ENCODE measurements around the gene FAM53B. TPM values are rescaled to one million over a fixed set of nuclear protein-coding genes. Genes with fewer than 3 reads are reported as not detected.

The FAM53B gene
- total and polyA plus RNA-seq, 8 donors, result 5.7 to 46.9 (median 11.4) TPM

DNA sequence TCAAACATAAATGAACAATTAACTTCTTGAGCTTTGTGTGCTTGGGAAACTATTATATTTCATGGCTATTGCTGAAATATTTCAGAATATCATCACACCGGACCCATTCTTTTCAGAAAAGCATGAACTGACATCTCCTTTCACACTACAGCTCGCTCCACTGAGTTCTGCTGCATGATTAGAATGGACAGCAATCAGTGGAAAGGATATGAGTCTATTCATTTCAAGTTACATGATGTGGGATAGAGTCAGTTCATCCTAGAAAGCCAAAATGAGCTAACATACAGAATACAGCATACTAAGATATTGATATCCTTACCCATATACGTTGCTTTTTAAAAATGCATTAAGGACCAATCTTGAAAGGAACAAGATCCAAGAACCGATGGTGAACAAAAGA lies 1.1 kb upstream of the FAM53B start:
- no peak overlapping the region for H3K4me3 ChIP-seq
- peaks cover 0 to 7% (median 6%) of the 10 kb centered on the region in 4 donors for H3K36me3 ChIP-seq
- no peaks in the 10 kb centered on the region for H3K9me3 ChIP-seq
- intact Hi-C loops (cut with DNase I; ENCODE audit: low total_unique reads), result no loop called here
- 35 to 50% (median 40%) methylated on average over 4 of the region's 4 CpGs for WGBS, 5 donors
- no peaks in the 10 kb centered on the region for H3K27me3 ChIP-seq
- TF ChIP-seq EP300 (IDR thresholded peaks at IDR 0.05), result no peak
- TF ChIP-seq POLR2A (IDR thresholded peaks at IDR 0.05), result no peak
- TF ChIP-seq POLR2AphosphoS5 (IDR thresholded peaks at IDR 0.05), result no peak
- TF ChIP-seq, protein P1, sequence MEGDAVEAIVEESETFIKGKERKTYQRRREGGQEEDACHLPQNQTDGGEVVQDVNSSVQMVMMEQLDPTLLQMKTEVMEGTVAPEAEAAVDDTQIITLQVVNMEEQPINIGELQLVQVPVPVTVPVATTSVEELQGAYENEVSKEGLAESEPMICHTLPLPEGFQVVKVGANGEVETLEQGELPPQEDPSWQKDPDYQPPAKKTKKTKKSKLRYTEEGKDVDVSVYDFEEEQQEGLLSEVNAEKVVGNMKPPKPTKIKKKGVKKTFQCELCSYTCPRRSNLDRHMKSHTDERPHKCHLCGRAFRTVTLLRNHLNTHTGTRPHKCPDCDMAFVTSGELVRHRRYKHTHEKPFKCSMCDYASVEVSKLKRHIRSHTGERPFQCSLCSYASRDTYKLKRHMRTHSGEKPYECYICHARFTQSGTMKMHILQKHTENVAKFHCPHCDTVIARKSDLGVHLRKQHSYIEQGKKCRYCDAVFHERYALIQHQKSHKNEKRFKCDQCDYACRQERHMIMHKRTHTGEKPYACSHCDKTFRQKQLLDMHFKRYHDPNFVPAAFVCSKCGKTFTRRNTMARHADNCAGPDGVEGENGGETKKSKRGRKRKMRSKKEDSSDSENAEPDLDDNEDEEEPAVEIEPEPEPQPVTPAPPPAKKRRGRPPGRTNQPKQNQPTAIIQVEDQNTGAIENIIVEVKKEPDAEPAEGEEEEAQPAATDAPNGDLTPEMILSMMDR (IDR thresholded peaks at IDR 0.05), result no peak
- no peak for DNase-seq
- peak overlapping the region; percentile 36 to 94 (median 89) for H3K27ac ChIP-seq
- peaks cover 36 to 61% (median 49%) of the 10 kb centered on the region in 4 donors for H3K4me1 ChIP-seq

DNA sequence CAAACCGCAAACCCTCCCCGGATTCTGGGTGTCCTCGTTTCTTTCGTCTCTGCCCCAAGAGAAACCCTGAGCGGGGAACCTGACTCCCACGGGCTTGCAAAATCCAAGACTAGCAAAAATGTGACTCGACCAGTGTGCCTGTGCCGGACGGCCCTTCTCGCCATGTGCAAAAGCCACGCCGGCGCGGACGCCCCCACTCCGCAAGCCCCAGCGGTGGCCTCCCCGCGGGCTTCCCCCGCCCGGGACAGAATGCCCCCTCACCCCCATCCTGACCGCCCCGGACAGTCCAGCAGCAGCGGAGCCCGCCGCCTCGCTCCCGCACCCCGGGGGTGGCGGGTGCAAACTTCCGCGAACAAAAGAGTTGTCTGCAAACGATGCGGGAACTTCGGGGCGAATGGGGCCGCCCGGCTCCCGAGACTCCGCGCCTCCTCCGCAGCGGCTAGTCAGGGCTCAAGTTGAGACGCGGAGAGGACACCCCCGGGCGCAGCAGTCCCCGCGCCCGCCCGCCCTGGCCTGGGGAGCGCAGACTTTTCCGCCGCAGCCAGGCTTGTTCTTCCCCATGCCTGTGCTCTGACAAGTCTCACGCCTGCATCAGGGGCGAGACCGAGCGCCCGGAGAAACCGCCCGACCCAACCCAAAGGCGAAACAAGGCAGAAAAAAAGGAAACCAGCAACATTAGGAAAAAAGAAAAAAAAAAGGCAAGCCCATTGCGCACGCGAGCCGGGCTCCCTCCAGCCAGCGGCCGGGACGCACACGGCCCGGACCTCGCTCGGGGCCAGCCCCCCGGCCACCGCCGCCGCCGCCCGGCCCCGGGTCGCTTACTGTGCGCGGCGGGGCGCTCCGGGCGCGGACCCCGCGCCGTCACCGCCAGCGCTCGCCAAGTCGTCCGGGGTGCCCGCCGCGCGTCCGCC lies 732 bp downstream of the FAM53B start:
- peaks cover 54 to 78% (median 68%) of the 10 kb centered on the region in 4 donors for H3K4me1 ChIP-seq
- intact Hi-C loops (cut with DNase I; ENCODE audit: low total_unique reads), result loop anchor here (5.0 kb wide), 1 partner anchor 206 kb away; no protein-coding TSS in a partner anchor

DNA sequence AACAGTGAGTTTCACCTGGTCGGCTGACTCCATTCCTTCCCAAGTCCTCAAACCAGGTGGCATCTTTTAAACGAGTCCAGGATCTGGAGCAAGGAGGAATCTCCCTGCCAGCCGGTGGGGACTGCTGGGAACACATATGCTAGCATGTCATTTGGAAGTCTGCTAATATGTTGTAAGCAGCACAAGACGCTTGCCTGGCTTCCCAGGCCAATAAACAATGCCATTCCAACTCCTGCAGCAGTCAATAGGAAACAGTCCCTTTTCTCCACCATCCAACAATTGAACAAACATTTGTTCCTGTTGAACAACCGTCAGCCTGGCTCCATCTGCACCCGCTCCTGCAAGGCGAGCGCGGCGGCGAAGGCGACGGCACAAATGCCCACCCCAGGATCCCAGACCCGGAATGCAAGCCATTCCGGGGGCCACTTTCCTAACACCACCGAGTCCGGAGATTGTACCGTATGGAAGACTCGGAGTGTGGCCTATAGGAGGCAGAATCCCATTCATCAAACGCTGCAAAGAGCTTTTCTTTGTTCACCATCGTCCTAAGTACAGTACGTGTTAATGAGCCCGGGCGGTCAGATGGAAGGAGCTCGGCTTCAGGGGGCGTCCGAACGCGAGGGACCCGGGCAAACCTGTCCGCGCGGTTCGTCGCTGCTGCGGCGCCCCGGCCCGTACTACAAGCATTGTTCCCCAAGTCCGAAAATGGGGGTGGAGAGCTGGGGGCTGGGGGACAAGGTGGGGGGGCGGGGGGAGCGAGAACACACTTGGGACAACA lies 1.6 kb downstream of the FAM53B start:
- H3K4me1 ChIP-seq, result peaks cover 63 to 79% (median 76%) of the 10 kb centered on the region in 4 donors
- H3K27me3 ChIP-seq, result no peaks in the 10 kb centered on the region
- WGBS, 5 donors, result 3 to 14% (median 5%) methylated on average over 28 to 42 of the region's 42 CpGs
- H3K4me3 ChIP-seq, result peak overlapping the region; percentile 58 to 88 (median 74)
- intact Hi-C loops (cut with DNase I; ENCODE audit: low total_unique reads), result loop anchor here (5.0 kb wide), 1 partner anchor 205 kb away; no protein-coding TSS in a partner anchor
- peak overlapping the region; percentile 72 to 97 (median 89) for H3K27ac ChIP-seq
- TF ChIP-seq, protein P1 (IDR thresholded peaks at IDR 0.05), result no peak
- TF ChIP-seq POLR2AphosphoS5 (IDR thresholded peaks at IDR 0.05) (no peak), EP300 (IDR thresholded peaks at IDR 0.05) (no peak), POLR2A (IDR thresholded peaks at IDR 0.05) (no peak)
- no peaks in the 10 kb centered on the region for H3K36me3 ChIP-seq
- DNase-seq, result peak in 1 of 2 donors; percentile 73
- no peaks in the 10 kb centered on the region for H3K9me3 ChIP-seq

More for the DNA sequence above, 732 bp downstream of the FAM53B start:
- Histone ChIP-seq H3K27ac (peak overlapping the region; percentile 72 to 97 (median 89)), H3K4me3 (peak overlapping the region; percentile 58 to 88 (median 74)), H3K27me3 (no peaks in the 10 kb centered on the region), H3K36me3 (peaks cover 0 to 7% (median 6%) of the 10 kb centered on the region in 4 donors), H3K9me3 (no peaks in the 10 kb centered on the region)
- WGBS, 5 donors, result 0 to 1% (median 0%) methylated on average over 22 to 101 of the region's 101 CpGs
- TF ChIP-seq EP300 (IDR thresholded peaks at IDR 0.05) (no peak), POLR2A (IDR thresholded peaks at IDR 0.05) (no peak), POLR2AphosphoS5 (IDR thresholded peaks at IDR 0.05) (no peak)
- TF ChIP-seq, protein P1 (IDR thresholded peaks at IDR 0.05), result no peak
- peak; percentile 46 to 72 for DNase-seq

DNA sequence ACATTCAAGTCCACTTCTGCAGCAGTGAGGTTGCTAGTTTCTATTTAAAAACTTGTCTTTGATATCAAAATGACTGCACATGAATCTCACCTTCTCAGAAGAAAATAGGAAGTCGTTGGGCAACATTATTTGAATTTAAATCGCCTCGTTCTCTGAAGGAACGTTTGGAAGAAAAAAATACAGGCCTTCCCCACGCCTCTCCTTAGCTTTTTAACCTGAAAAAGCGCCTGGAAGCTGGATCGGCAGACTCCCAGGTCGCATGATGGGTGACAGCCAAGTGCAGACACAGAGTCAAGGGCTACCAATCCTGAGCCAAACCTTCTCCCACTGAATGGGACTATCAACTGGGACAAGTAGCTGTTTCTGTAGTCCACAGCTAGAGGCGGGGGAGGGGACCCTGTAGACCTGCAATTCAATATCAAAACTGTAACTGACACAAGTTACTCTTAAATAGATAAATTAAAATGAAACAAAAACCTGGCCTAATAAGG lies 2.2 kb downstream of the FAM53B start:
- H3K4me3 ChIP-seq, result peak overlapping the region; percentile 58 to 88 (median 74)
- no peak for TF ChIP-seq POLR2A (IDR thresholded peaks at IDR 0.05)
- TF ChIP-seq, protein P1 (IDR thresholded peaks at IDR 0.05), result no peak
- TF ChIP-seq POLR2AphosphoS5 (IDR thresholded peaks at IDR 0.05), result no peak
- no peak for TF ChIP-seq EP300 (IDR thresholded peaks at IDR 0.05)
- no peak for DNase-seq
- intact Hi-C loops (cut with DNase I; ENCODE audit: low total_unique reads), result loop anchor here (5.0 kb wide), 1 partner anchor 205 kb away; no protein-coding TSS in a partner anchor
- H3K9me3 ChIP-seq, result no peaks in the 10 kb centered on the region
- peaks cover 69 to 86% (median 82%) of the 10 kb centered on the region in 4 donors for H3K4me1 ChIP-seq
- 42 to 55% (median 53%) methylated on average over 9 of the region's 9 CpGs for WGBS, 5 donors
- no peaks in the 10 kb centered on the region for H3K36me3 ChIP-seq
- H3K27me3 ChIP-seq, result no peaks in the 10 kb centered on the region
- H3K27ac ChIP-seq, result peak overlapping the region; percentile 72 to 97 (median 89)
